GM19397 (cell line): ENCODE measurements around the gene UGT1A3.

Experiments used
- ATAC-seq: cut with Tn5 transposase; IDR thresholded peaks from one replicate; pipeline ENCODE4 v1.9.1; 2021; ENCODE audit warnings: mild to moderate bottlenecking, moderate library complexity; ENCODE audit not compliant: unreplicated experiment

The UGT1A3 gene

DNA sequence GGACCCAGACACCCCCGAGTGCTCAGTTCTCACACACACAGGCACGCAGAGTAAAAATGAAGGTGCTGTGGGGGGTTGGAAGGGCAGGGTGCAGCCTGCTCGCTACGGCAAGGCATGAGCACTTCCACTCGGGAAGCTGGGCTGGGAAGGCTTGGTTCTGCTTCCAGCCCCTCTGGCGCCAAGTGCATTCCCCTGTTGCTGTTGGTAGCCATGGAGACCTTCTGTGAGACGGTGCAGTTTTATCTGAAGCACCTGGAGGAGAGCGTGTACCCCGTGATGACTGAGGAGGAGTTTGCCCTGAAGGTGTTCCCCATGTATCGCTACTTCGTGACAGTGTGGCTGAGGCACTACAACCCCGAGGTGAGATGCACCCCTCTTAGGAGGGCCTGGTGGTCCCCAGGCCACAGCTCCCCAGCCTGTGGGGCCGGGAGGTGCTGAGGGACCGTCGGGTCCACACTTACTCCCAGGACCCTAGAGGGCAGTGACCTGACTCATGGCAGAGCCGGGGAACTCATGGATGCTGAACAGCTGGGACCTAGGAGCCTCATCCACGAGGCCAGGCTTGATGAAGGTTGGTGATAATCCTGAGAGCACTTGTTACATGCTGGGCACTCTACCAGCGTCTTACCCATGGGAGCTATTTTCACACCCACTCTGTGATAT lies 64.8 kb downstream of the UGT1A3 start:
- no peak for ATAC-seq

DNA sequence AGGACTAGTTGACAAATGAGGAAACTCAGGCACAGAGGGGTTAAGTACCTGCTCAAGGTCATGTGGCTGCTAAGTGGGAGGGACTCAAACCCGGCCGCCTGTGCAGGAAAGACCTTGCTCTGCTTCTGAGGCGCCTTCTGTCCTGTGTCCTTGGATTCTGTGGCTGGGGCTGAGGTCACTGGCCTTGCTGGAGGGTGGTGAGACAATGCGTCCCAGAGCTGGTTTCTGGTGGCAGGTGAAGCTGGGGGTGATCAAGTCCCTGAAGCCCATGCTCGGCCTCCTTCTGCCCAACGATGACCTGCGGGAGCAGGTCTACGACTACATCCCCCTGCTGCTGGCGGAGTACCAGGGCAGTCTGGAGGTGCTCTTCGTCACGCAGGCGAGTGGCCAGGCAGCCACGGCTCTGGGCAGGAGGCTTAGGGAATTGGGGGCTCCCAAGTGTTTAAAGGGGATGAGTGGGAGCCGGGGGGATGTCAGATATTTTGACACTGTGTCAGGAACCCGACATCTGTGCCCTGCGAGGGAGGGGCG lies 65.4 kb downstream of the UGT1A3 start:
- no peak for ATAC-seq

DNA sequence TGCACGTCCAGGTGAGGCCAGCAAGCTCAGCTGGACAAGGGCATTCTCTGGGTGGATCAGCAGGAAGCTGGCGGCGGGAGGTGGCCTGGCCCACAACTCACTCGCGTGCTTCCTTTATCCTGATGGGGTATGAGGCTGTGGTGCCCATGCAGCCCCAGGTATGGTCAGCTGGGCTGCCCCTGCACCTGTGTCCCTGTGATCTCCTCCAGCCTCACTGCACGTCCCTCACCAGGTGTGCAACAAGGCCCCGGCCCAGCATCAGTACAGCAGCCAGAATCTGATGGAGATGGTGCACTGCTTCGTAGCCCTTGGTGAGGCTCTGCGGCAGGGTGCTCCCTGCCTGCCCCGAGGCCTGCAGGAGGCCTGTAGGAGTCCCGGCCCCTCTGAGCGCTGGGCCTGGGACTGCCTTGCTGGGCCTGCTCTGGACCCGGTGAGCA lies 66.9 kb downstream of the UGT1A3 start:
- ATAC-seq = no peak

DNA sequence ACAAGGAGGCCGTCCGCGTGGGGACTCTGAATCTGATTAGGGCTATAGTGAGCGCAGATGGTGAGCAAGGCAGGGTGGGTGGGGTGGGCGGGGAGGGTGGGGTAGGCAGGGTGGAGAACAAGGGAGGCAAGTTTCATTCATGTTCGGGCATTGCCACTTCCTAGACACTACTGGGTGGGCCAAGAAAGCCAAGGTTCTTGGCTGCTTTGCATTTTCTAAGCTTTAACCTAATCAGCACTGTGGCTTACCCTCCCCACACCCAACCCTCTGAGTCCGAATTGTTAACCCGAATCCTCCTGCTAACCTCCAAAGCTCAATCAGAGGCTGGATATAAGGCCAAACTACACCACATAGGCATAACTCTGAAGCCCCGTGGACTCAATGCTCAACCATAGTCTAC lies 67.4 kb downstream of the UGT1A3 start:
- no peak for ATAC-seq

DNA sequence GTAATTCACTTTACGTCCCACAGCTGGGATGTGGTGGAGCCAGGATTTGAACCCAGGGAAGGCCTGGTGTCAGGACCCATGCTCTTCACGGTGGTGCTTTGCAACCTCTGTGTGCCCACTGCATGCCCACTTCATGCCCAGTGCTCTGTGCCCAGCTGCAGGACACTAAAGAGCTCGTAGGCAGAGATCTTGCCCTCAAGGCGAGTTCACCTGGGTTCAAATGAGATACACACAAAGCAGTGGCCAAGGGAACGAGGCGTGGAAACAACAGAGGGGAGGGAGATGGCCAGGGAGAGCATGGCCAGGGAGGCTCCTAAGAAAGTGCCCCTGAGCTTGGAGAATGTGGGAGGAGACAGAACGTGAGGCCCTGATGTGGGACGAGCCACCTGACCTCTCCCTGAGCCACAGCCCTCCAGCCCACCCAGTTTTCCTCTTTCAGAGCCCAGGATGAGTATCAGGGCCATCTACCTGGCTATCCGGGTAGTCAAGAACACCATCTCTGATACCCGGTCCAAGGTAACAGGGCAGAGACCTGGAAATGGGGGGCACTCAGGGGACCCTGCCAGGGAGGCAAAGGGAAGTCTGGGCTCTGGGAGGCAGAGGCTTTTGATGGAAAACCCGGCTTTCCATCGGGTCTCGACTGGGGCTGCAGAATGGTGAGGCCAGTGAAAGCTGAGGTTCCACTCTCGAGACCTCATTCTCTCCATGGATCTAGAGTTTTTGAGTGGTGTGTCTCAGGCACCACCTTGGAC lies 69.7 kb downstream of the UGT1A3 start:
- no peak for ATAC-seq

DNA sequence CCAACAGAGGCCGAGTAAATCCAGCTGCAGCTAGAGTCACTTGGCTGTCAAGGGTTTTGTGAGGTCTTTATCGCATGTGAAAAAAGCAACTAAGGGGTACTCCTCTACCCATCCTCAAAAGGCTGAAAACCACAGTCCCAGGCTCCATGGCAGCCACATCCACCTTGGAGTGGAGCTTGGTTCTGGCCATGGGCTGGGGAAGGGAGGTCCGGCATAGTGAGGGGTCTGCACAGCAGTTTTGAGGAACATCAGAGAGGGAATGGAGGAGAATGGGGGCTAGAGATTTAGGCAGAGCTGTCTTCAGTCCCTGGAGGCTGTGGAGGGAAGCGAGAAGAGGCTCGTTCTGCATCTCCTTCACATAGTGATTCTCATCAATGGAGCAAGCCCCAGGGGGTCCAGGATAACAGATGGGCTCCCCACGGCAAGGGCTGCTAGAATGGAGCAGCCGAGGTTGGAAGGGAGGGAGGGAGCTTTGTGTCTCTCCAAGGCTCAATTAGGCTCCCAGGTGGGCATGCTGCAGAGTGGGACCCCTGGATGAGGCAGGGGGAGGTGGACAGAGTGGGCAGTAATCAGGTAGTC lies 70.3 kb downstream of the UGT1A3 start:
- no peak for ATAC-seq

DNA sequence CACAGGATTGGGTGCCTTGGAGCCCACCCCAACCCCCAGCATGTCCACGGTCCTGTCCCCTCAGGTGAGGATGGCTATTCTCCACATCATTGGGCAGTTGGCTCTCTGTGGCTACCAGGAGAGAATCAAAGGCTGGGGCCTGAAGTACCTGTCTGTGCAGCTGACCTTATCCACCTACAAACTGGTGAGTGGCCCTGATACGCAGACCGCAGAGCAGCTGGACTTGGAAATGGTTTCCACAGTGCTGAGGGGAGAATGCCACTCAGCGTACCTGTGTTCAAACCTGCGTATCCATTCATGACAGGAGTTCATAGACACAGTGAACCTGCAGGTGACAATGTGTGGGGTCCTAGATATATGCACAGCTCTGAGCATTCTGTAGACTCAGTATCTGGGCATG lies 70.9 kb downstream of the UGT1A3 start:
- no peak for ATAC-seq

DNA sequence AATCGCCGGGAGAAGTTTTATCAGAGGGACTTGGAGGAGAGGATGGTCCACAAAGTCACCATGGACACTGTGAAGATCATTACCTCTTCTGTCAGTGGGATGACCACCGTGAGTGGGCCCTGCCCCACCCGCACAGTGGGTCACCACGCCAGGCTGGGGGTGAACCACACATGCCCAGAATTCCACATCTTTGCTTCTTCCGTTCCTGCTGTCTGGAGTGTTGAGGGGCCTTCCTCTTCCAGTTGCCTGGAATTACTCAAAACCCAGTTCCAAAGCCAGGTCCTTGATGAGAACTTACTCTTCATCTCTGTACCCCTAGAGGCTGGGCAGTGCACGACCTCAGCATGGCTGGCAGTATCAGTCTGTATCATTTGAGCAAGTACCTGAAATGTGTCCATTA lies 71.4 kb downstream of the UGT1A3 start:
- no peak for ATAC-seq

DNA sequence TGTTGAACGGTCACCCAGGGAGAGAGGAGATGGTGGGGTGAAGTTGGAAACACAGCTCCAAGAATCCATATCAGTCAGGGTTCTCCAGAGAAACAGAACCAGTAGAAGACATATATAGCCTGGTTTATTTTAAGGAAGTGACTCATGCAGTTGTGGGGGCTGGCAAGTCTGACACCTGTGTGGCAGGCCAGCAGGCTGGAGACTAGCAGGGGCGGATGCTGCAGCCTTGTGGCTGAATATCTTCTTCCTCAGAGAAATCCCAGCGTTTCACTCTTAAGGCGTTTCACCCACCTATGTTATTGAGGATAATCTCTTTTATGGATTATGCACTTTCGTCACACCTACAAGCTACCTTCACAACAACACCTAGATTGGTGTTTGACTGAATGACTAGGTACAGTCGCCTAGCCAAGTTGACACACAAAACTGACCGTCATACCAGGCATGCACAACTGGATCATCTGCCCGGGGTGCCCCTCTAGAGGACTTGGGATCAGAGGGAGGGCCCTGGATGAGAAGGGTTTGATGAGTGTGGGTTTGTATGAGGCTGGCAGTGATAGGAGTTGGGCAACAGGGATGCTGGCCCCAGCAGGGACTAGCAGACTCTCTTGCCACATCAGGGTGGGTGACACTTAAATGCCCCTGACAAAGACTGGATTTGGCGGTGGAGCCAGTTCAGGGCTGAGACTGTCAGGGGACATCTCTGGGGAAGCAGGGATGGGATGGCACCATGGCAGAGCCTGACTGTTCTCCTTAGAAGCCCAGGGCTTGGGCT lies 72.7 kb downstream of the UGT1A3 start:
- ATAC-seq = no peak

DNA sequence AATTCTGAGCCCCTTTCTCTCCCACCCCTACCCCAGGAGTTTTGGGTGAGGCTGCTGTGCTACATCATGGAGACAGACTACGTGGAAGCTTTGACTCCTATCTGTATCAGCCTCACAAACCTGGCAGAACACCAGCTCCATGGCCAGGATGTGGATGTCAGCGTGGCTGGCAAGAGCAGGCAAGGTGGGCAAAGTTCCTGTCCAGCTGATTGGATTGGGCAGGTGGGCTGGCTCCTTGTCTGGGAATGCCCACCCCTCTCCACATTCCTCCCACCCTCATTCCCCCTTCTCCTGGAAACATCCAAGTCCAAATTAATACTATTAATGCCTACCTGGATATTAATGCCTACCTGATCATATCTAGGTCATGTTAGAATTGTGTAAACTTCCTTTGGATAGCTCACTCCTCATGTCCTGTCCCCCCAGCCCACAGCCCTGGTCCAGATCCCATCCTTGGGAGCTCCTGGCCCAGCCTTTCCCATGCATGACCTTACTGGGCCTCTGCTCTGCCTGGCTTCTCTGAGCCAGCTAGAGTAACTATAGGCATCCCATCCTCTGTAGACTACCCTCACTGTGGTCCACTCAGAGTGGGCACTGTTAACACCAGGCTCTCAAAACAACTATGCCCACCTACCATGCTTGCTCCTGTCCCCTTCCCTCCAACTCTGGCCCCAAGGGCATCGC lies 73.4 kb downstream of the UGT1A3 start:
- ATAC-seq = no peak

DNA sequence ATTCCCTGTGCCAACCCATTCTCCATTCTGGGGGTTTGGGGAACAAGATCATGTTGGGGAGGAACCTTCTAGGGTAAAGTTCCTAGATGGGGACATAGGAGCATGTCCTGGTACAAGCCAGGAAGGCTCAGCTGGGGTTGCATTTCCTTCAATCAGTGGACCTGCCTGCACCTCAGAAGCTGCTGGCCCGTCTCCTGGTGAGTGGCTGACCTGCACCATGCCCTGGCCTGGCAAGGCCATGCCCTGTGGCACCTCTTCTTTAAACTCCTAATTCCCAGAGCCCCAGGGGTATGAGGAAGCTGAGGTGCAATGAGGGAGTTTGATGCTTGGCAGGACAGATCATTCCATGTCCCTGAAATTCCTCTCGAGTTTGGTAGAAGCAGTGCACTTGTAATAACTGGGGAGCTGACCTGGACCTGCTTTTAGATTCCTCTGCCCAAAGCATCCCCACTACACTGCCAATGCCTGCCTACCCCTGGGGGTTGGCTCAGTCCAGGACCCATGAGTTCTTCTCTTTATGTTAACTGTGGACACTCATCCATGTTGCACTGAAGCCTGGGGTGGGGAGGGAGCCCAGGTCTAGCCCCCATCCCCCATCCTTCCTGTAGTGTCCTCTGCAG lies 74.6 kb downstream of the UGT1A3 start:
- ATAC-seq = no peak

DNA sequence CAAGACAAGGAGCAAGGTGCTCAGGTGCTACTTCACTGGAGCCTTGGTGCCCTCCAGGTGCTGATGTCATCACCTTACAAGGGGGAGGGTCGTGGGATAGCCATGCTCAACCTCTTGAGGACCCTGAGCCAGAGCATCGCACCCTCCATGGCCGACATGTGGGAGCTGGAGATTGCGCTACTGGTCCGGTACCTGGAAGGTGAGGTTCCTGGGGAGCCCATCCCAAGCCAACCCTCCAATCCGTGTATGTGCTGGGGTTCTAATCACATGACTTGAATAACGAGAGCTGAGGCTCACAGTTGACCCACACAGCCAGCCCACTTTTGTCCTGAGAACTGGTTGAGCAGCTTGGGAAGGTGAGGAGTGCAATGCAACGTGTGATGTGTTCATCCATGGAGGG lies 75.2 kb downstream of the UGT1A3 start:
- no peak for ATAC-seq

DNA sequence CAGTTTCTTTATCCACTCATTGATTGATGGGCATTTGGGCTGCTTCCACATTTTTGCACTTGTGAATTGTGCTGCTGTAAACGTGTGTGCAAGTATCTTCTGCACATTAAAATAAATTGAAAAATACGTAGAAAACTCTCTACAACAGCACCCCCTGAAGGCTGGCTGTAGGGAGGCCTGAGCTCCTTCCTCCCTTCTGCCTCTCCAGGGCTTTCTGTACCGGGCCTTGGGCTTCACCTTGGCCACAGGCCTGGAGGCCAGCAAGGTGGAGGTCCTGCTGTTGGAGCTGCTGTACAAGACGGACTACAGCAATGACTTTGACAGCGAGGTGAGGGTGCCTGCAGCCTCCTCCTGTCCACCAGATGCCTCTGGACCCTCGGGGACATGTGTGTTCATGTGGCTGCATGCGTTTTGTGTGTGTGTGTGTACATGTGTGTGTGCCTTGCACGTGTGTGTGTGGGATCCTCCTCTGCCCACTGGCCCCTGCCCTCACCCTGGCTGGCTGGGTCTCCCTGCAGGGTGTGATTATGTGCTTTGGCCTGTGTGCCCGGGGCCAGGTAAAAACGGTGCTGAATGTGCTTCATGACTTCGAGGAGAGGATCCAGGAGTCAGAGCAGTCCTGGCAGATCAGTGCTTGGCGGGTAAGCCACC lies 78.5 kb downstream of the UGT1A3 start:
- no peak for ATAC-seq

DNA sequence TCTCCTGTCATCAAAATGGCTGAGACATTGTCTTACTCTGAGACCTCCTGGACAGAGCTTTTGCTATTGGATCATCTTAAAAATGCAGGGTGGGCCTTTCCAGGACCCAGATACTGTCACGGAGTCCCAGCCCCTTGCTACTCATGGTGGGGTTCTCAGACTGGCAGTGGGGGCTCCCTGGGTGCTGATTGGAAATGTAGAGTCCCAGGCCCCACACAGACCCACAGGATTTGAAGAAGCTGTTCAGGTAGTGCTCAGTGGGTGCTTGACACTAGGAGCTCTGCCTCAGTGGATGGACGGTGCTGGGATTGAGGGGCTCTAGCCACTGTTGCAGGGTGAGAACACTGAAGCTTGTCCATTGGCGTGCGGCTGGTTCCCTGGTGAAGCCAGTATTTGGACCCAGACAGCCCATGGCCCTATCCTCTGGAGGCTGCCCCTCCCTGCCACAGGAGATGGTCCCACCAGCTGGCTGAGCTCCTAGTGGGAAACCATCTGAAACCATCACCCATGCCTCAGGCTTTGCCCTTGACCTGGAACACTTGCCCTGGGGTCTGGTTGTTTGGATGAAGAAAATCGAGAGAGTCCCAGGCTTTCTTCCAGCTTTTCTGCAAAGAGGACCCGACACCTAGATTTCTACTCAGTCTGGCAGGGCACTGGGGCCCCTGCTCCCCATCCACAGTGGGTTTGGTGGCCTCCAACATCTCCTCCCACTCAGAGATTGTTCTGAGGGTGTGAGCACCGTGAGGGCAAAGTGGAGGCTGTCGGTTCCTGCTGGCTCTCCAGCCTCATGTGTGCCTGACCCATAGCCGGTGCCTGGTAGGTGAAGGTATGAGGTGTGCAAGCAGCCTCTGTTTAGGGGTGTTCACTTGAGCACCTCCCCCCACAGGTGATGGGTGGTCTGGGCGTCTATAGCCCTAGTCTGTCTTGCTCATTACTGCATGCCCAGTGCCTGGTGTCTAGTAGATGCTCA lies 79.4 kb downstream of the UGT1A3 start:
- ATAC-seq = no peak

DNA sequence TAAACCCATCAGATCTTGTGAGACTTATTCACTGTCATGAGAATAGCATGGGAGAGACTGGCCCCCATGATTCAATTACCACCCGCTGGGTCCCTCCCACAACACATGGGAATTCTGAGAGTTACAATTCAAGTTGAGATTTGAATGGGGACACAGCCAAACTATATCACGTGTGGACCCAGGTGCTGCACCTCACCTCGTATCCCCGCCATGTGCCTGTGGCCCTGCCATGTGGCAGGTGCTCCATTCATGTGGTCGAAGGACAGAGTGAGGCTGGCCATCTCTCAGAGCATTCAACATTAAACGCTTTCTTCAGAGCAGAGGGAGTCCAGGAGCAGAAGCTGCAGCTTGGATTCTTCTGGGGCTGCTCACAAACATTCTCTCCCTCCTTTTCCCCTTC lies 81.5 kb downstream of the UGT1A3 start:
- ATAC-seq = no peak

DNA sequence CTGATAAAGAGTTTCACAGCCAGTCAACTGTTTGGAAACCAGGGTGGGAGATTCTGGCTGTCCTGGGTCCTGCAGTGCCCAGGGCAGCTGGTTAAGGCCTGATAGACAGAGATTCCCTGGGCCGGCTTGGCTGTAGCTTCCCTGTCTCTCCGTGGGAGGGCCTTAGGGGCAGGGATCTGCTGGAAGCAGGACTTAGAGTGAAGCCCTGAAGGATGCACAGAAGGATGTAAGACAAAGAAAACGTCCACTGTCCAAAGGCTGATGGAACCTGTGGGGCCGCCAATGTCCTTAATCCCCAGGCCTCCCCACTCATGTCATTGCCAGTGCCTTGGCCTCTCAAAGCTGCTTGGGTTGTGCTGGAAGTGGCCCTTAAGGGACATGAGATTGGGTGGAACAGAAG lies 82.2 kb downstream of the UGT1A3 start:
- ATAC-seq = no peak

DNA sequence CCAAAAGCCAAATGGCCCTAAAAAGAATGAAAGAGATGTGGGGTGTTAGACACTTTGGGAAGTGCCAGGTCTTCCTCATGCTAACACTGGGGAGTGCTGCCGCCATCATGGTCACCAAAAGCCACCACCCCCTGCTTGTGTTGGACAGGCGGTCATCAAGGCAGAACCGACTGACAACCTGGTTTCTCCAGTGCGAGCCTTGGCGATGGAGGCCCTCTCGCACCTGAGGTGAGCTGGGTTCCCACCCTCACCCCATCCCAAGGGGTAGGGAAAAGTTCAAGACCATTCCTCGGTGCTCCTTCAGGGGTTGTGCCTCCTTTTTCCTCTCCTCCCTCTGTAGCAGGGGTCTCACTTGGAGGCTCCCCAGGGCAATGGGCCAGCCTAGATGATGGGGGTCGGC lies 82.9 kb downstream of the UGT1A3 start:
- ATAC-seq = no peak

DNA sequence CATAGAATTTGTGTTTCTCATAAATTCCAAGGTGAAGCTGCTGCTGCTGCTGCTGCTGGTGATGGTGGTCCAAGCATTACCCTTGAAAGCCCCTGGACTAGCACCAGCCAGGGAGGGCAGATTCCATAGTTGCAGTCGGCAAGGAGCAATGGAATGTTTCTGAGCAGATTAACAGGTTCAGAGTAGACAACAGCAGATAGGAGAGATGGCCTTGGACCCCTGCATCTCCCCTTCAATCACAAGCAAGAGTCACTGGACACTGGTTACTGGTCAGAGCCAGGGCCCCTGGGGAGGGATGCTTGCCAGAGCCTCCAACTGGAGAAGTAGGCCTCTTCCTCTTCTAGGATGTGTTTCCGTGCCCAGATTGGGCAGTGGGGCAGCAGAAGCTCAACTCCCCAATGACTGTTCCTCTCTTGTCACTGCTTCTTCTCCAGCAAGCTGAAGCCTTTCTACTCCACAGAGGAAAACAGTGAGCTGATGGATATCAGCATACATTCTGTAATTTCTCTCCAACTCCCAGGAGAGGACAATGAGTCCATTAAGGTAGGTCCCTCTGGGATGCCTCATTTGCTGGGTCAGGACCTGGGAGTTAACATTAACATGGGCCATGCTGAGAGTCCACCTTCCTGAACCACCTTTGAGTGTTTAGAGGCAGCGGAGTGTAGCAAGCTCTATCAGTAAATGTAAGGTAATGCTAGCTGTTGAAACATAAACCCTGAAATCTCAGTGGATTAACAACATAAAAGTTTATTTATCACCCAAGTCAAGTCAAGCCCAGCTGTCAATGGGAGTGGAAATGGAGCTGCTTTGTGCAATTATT lies 84.6 kb downstream of the UGT1A3 start:
- ATAC-seq = no peak
